22Rv1 (cell line): ENCODE results near the gene TMBIM6.

Experiments used
- H3K27ac ChIP-seq: fragments of 450-650 bp; 2 replicates; pipeline ENCODE4 v1.5.1; 2017
- CTCF ChIP-seq: fragments of 450-650 bp; IDR thresholded peaks from 2 replicates; pipeline ENCODE4 v1.5.1; 2017; ENCODE audit warnings: mild to moderate bottlenecking
- ZFX ChIP-seq: fragments of 450-650 bp; IDR thresholded peaks from 2 replicates; pipeline ENCODE4 v1.6.1; 2017; ENCODE audit warnings: antibody characterized with exemption, borderline replicate concordance

Gene TMBIM6

GRCh38 chr12:49808686-49809380 lies 67.5 kb downstream of the TMBIM6 start:
- no peak for TF ChIP-seq ZFX
- no peak overlapping the region for H3K27ac ChIP-seq

- TF ChIP-seq ZFX, result no peak
- TF ChIP-seq CTCF, result no peak
- H3K27ac ChIP-seq, result no peak overlapping the region
Measured at GRCh38 chr12:49809381-49809905, 68.1 kb downstream of the TMBIM6 start.

- H3K27ac ChIP-seq, result no peak overlapping the region
Measured at GRCh38 chr12:49809906-49810389, 68.6 kb downstream of the TMBIM6 start.

GRCh38 chr12:49811136-49811535 lies 69.8 kb downstream of the TMBIM6 start:
- no peak for TF ChIP-seq ZFX
- TF ChIP-seq CTCF, result no peak
- H3K27ac ChIP-seq, result no peak overlapping the region

More at GRCh38 chr12:49809906-49810389, 68.6 kb downstream of the TMBIM6 start:
- TF ChIP-seq ZFX (no peak), CTCF (no peak)

- H3K27ac ChIP-seq, result no peak overlapping the region
- no peak for TF ChIP-seq CTCF
- no peak for TF ChIP-seq ZFX
Measured at GRCh38 chr12:49811961-49812401, 70.6 kb downstream of the TMBIM6 start.

- TF ChIP-seq CTCF (no peak), ZFX (no peak)
- H3K27ac ChIP-seq, result no peak overlapping the region
Measured at GRCh38 chr12:49813131-49813530, 71.8 kb downstream of the TMBIM6 start.
